Keratinocyte (primary cell): ENCODE measurements around the gene YDJC. TPM values are rescaled to one million over a fixed set of nuclear protein-coding genes. Genes with fewer than 3 reads are reported as not detected.

ENCODE experiments used
- DNase-seq: peaks from one replicate; pipeline ENCODE4 v3.0.0-alpha.2; 2011; ENCODE audit warnings: low read depth, missing footprints, low spot score
- FAIRE-seq: peaks from 2 replicates; lab custom pipeline; 2011; peaks lifted over from hg19 to GRCh38; lab: Jason Lieb, UNC
- H2AFZ ChIP-seq: 2 replicates; pipeline ENCODE4 v1.6.0; 2012; ENCODE audit warnings: low read length, control low read depth, inconsistent platforms; ENCODE audit not compliant: control insufficient read depth
- H3K27ac ChIP-seq: 2 replicates; pipeline ENCODE4 v1.5.1; 2011; ENCODE audit warnings: low read length; ENCODE audit not compliant: control insufficient read depth, insufficient read depth
- H3K27me3 ChIP-seq: 3 replicates; pipeline ENCODE4 v1.6.0; 2011; ENCODE audit warnings: low read length; ENCODE audit not compliant: control insufficient read depth, insufficient read depth; ENCODE audit errors: extremely low read depth
- H3K36me3 ChIP-seq, 2 experiments: 2 replicates in 1 of 2; 3 replicates in 1 of 2; pipeline ENCODE4 v1.5.1; 2011; ENCODE audit warnings: low read length in 2 of 2, mild to moderate bottlenecking in 1 of 2; ENCODE audit not compliant: control insufficient read depth in 2 of 2, insufficient read depth in 2 of 2; ENCODE audit errors: extremely low read depth in 1 of 2
- H3K4me1 ChIP-seq: 3 replicates; pipeline ENCODE4 v1.5.1; 2011; ENCODE audit warnings: low read length; ENCODE audit not compliant: control insufficient read depth, insufficient read depth; ENCODE audit errors: extremely low read depth
- H3K4me2 ChIP-seq: 3 replicates; pipeline ENCODE4 v1.6.0; 2011; ENCODE audit warnings: low read depth, low read length; ENCODE audit not compliant: control insufficient read depth, insufficient read depth; ENCODE audit errors: extremely low read depth
- H3K4me3 ChIP-seq, 3 experiments: fragments of 200-600 bp in 1 of 3; sonication (generic) in 1 of 3; 2 replicates in 2 of 3; 3 replicates in 1 of 3; pipeline ENCODE4 v1.5.1; 2011 to 2016; ENCODE audit warnings: low read length in 3 of 3, mild to moderate bottlenecking in 3 of 3, control low read depth in 2 of 3, inconsistent platforms in 1 of 3, low read depth in 1 of 3, mixed read lengths in 1 of 3, mixed run types in 1 of 3, moderate library complexity in 1 of 3; ENCODE audit not compliant: control insufficient read depth in 2 of 3, insufficient read depth in 2 of 3; ENCODE audit errors: extremely low read depth in 1 of 3
- H3K79me2 ChIP-seq: 2 replicates; pipeline ENCODE4 v1.6.0; 2012; ENCODE audit warnings: low read length; ENCODE audit not compliant: control insufficient read depth, insufficient read depth
- H3K9ac ChIP-seq: 3 replicates; pipeline ENCODE4 v1.6.0; 2011; ENCODE audit warnings: low read length; ENCODE audit not compliant: control insufficient read depth, insufficient read depth; ENCODE audit errors: extremely low read depth
- H3K9me1 ChIP-seq: 3 replicates; pipeline ENCODE4 v1.6.0; 2011; ENCODE audit warnings: low read length; ENCODE audit not compliant: control insufficient read depth, insufficient read depth; ENCODE audit errors: extremely low read depth
- H3K9me3 ChIP-seq: 2 replicates; pipeline ENCODE4 v1.5.1; 2012; ENCODE audit warnings: low read depth, low read length; ENCODE audit not compliant: control insufficient read depth
- H4K20me1 ChIP-seq: 3 replicates; pipeline ENCODE4 v1.6.0; 2011; ENCODE audit warnings: low read length; ENCODE audit not compliant: control insufficient read depth, insufficient read depth; ENCODE audit errors: extremely low read depth
- CTCF ChIP-seq, 3 experiments: IDR thresholded peaks in 1 of 3; conservative IDR thresholded peaks in 1 of 3; optimal IDR thresholded peaks in 1 of 3; 2 replicates in 2 of 3; 3 replicates in 1 of 3; pipeline versions ENCODE3 to v1.5.1; 2011; ENCODE audit warnings: low read length in 3 of 3, mild to moderate bottlenecking in 3 of 3, moderate library complexity in 2 of 3, control low read depth in 1 of 3, inconsistent platforms in 1 of 3; ENCODE audit not compliant: insufficient read depth in 2 of 3; ENCODE audit errors: extremely low read depth in 1 of 3
- EZH2 ChIP-seq: IDR thresholded peaks from one replicate; pipeline ENCODE4 v1.6.1; 2012; ENCODE audit warnings: inconsistent platforms, mild to moderate bottlenecking, low read length, moderate library complexity
- dilution Hi-C: fragments of 300-500 bp; cut with MboI; formaldehyde crosslinking; loops from one replicate; pipeline ENCODE4 v1.7.0; 2020; ENCODE audit warnings: low sequenced_read_pairs; ENCODE audit not compliant: extremely low pct_ligation_motif_present
- polyA plus RNA-seq, 5 experiments: library from polyadenylated mRNA; depleted of rRNA in 3 of 5; stranded (reverse) in 3 of 5; stranded (forward) in 1 of 5; unstranded in 1 of 5; fragments of >200 nt; gene quantifications; 1 replicate in 1 of 5; 2 replicates in 3 of 5; 3 replicates in 1 of 5; pipeline versions ENCODE4 v1.2.1 to v1.2.3, GENCODE V29; 2011 to 2012; ENCODE audit warnings: missing spikeins in 2 of 5, low read depth in 1 of 5, low replicate concordance in 1 of 5

The YDJC gene
- polyA plus RNA-seq, 1 donor (not counting 4 experiments of a cell fraction or from before 2014, with no cell fraction given) = 18.2 TPM

GRCh38 chr22:21634844-21635243 lies 5.0 kb upstream of the YDJC start:
- Histone ChIP-seq H3K9me3 (no peaks in the 10 kb centered on the region), H3K9me1 (no peaks in the 10 kb centered on the region), H2AFZ (no peak overlapping the region), H3K4me2 (no peak overlapping the region), H3K4me1 (peaks cover 7% of the 10 kb centered on the region), H3K4me3 (no peak overlapping the region), H3K9ac (no peak overlapping the region), H3K27me3 (no peaks in the 10 kb centered on the region), H3K27ac (no peak overlapping the region), H3K36me3 (no peaks in the 10 kb centered on the region), H3K79me2 (no peaks in the 10 kb centered on the region), H4K20me1 (no peaks in the 10 kb centered on the region)
- no peak for TF ChIP-seq EZH2
- TF ChIP-seq CTCF (optimal IDR thresholded peaks at IDR 0.05 in 1 of 3, IDR thresholded peaks at IDR 0.05 in 1 of 3, conservative IDR thresholded peaks at IDR 0.05 in 1 of 3; ENCODE audit: extremely low read depth in 1 of 3, insufficient read depth in 2 of 3, low read length in 3 of 3) = no peak
- FAIRE-seq (no peak), DNase-seq (no peak)
- dilution Hi-C loops = no loop called here

GRCh38 chr22:21634081-21634480 lies 4.3 kb upstream of the YDJC start:
- Histone ChIP-seq H3K4me3 (no peak overlapping the region), H3K9me1 (no peaks in the 10 kb centered on the region), H3K79me2 (peaks cover 7% of the 10 kb centered on the region), H3K4me2 (no peak overlapping the region), H3K27me3 (no peaks in the 10 kb centered on the region), H4K20me1 (no peaks in the 10 kb centered on the region), H3K36me3 (no peaks in the 10 kb centered on the region), H3K9ac (no peak overlapping the region), H3K27ac (no peak overlapping the region), H3K9me3 (no peaks in the 10 kb centered on the region), H2AFZ (no peak overlapping the region), H3K4me1 (peaks cover 7% of the 10 kb centered on the region)
- no peak for TF ChIP-seq CTCF (optimal IDR thresholded peaks at IDR 0.05 in 1 of 3, IDR thresholded peaks at IDR 0.05 in 1 of 3, conservative IDR thresholded peaks at IDR 0.05 in 1 of 3; ENCODE audit: extremely low read depth in 1 of 3, insufficient read depth in 2 of 3, low read length in 3 of 3)
- no peak for TF ChIP-seq EZH2
- FAIRE-seq (no peak), DNase-seq (no peak)
- dilution Hi-C loops = no loop called here
